GM12892 (cell line): ENCODE measurements around the gene EXOC6.

Experiments
- DNase-seq: peaks from one replicate; pipeline ENCODE4 v3.0.0; 2011; ENCODE audit not compliant: insufficient read length
- FAIRE-seq: peaks from 2 replicates; lab custom pipeline; 2011; peaks lifted over from hg19 to GRCh38; lab: Jason Lieb, UNC
- POLR2A ChIP-seq: IDR thresholded peaks from 2 replicates; pipeline ENCODE4 v1.6.1; 2011; ENCODE audit warnings: low read depth, low read length, control low read depth
- POLR2AphosphoS5 ChIP-seq: IDR thresholded peaks from 2 replicates; pipeline ENCODE4 v1.6.1; 2011; ENCODE audit warnings: low read depth, low read length, control low read depth
- TAF1 ChIP-seq: IDR thresholded peaks from 2 replicates; pipeline ENCODE4 v1.6.1; 2011; ENCODE audit warnings: low read depth, mild to moderate bottlenecking, control low read depth, low read length, borderline replicate concordance

EXOC6 gene

GRCh38 chr10:92816091-92816531 lies 32.2 kb upstream of the EXOC6 start:
- FAIRE-seq (no peak), DNase-seq (no peak)
- TF ChIP-seq POLR2AphosphoS5 (no peak), TAF1 (no peak), POLR2A (no peak)

- no peak for DNase-seq
- TF ChIP-seq TAF1 = no peak
- no peak for TF ChIP-seq POLR2A
- TF ChIP-seq POLR2AphosphoS5 = no peak
- FAIRE-seq = no peak
Observed at GRCh38 chr10:92822060-92822634, 26.2 kb upstream of the EXOC6 start.

- DNase-seq (no peak), FAIRE-seq (no peak)
Observed at GRCh38 chr10:92822964-92823363, 25.4 kb upstream of the EXOC6 start.

GRCh38 chr10:92826061-92826460 lies 22.3 kb upstream of the EXOC6 start:
- FAIRE-seq = no peak
- no peak for DNase-seq
- TF ChIP-seq POLR2AphosphoS5 (no peak), TAF1 (no peak), POLR2A (no peak)

More at GRCh38 chr10:92822964-92823363, 25.4 kb upstream of the EXOC6 start:
- TF ChIP-seq TAF1 = no peak
- TF ChIP-seq POLR2A = no peak
- no peak for TF ChIP-seq POLR2AphosphoS5

GRCh38 chr10:92826504-92826903 lies 21.8 kb upstream of the EXOC6 start:
- TF ChIP-seq POLR2A (no peak), POLR2AphosphoS5 (no peak), TAF1 (no peak)
- FAIRE-seq = no peak
- DNase-seq = no peak

GRCh38 chr10:92829042-92829785 lies 19.1 kb upstream of the EXOC6 start:
- FAIRE-seq = no peak
- TF ChIP-seq POLR2AphosphoS5 = no peak
- no peak for TF ChIP-seq POLR2A
- no peak for TF ChIP-seq TAF1

GRCh38 chr10:92829786-92830377 lies 18.4 kb upstream of the EXOC6 start:
- no peak for FAIRE-seq
- no peak for TF ChIP-seq POLR2AphosphoS5
- no peak for TF ChIP-seq TAF1
- no peak for TF ChIP-seq POLR2A
- no peak for DNase-seq

More at GRCh38 chr10:92829042-92829785, 19.1 kb upstream of the EXOC6 start:
- DNase-seq = no peak

- no peak for TF ChIP-seq TAF1
- no peak for TF ChIP-seq POLR2AphosphoS5
- no peak for TF ChIP-seq POLR2A
- DNase-seq (no peak), FAIRE-seq (no peak)
Observed at GRCh38 chr10:92830478-92831389, 17.6 kb upstream of the EXOC6 start.

GRCh38 chr10:92832121-92832520 lies 16.2 kb upstream of the EXOC6 start:
- FAIRE-seq (no peak), DNase-seq (no peak)
- TF ChIP-seq POLR2AphosphoS5 (no peak), TAF1 (no peak), POLR2A (no peak)

GRCh38 chr10:92832998-92833650 lies 15.2 kb upstream of the EXOC6 start:
- TF ChIP-seq TAF1 (no peak), POLR2AphosphoS5 (no peak), POLR2A (no peak)
- no peak for FAIRE-seq
- DNase-seq = no peak

- no peak for FAIRE-seq
- DNase-seq = no peak
- TF ChIP-seq TAF1 (no peak), POLR2AphosphoS5 (no peak), POLR2A (no peak)
Observed at GRCh38 chr10:92834331-92834730, 14.0 kb upstream of the EXOC6 start.
